GM12878 (cell line): ENCODE measurements around the gene TAF9. TPM values are rescaled to one million over a fixed set of nuclear protein-coding genes. Genes with fewer than 3 reads are reported as not detected.
A peak's percentile ranks its signal among the peaks of the same experiment; 100 is the strongest.

ENCODE experiments used
- ATAC-seq: fragments of 200-7000 bp; cut with Tn5 transposase; 3 replicates; pipeline ENCODE4 v1.9.1; 2020; ENCODE audit warnings: mild to moderate bottlenecking, moderate library complexity
- BruUV-seq: library from RNA; stranded (reverse); fragments of 400-500 nt; replicated peaks from 2 replicates; lab custom pipeline; 2021; lab: Mats Ljungman, UMichigan
- CTCF ChIA-PET: fragments of 300-600 bp; sonication (Branson Sonifier 250); formaldehyde crosslinking; extraction: SDS; loops from one replicate; lab custom pipeline; 2021; ENCODE audit warnings: inconsistent platforms; lab: Yijun Ruan, JAX
- POLR2A ChIA-PET: fragments of 350-600 bp; formaldehyde crosslinking; extraction: SDS; loops from one replicate; lab custom pipeline; 2021; ENCODE audit warnings: inconsistent platforms; lab: Charles Lee
- RAD21 ChIA-PET: fragments of 300-600 bp; sonication (Branson Sonifier 250); formaldehyde crosslinking; loops from one replicate; lab custom pipeline; 2023; ENCODE audit warnings: antibody characterized with exemption; ENCODE audit not compliant: unreplicated experiment; lab: Charles Lee
- SMC1A ChIA-PET: fragments of 300-600 bp; sonication (Branson Sonifier 250); formaldehyde crosslinking; loops from one replicate; lab custom pipeline; 2023; ENCODE audit not compliant: unreplicated experiment, uncharacterized antibody; lab: Charles Lee
- DNase-seq: peaks from one replicate; pipeline ENCODE4 v3.0.0-alpha.2; 2011; ENCODE audit warnings: low read depth, low spot score
- FAIRE-seq: peaks from 3 replicates; lab custom pipeline; 2011; peaks lifted over from hg19 to GRCh38; lab: Jason Lieb, UNC
- H2AFZ ChIP-seq: 2 replicates; pipeline ENCODE4 v1.6.0; 2011; ENCODE audit warnings: low read depth, low read length, control low read depth; ENCODE audit not compliant: control insufficient read depth
- H3K27ac ChIP-seq: 2 replicates; pipeline ENCODE4 v1.5.1; 2011; ENCODE audit warnings: control low read depth; ENCODE audit not compliant: control insufficient read depth, insufficient read depth
- H3K27me3 ChIP-seq, 2 experiments: replicated peaks in 1 of 2; 2 replicates each; pipeline versions ENCODE4 v1.6.0 to v1.6.1; 2011; ENCODE audit warnings: low read length in 1 of 2; ENCODE audit not compliant: control insufficient read depth in 2 of 2, insufficient read depth in 2 of 2
- H3K36me3 ChIP-seq, 2 experiments: 2 replicates each; pipeline ENCODE4 v1.5.1; 2011; ENCODE audit warnings: low read length in 1 of 2; ENCODE audit not compliant: control insufficient read depth in 2 of 2, insufficient read depth in 2 of 2
- H3K4me1 ChIP-seq: 2 replicates; pipeline ENCODE4 v1.6.1; 2011; ENCODE audit warnings: mild to moderate bottlenecking, low read length, moderate library complexity, mixed read lengths; ENCODE audit not compliant: control insufficient read depth, insufficient read depth
- H3K4me2 ChIP-seq: 2 replicates; pipeline ENCODE4 v1.6.0; 2011; ENCODE audit warnings: control low read depth; ENCODE audit not compliant: control insufficient read depth, insufficient read depth
- H3K4me3 ChIP-seq: fragments of 200-600 bp; sonication (generic); 2 replicates; pipeline ENCODE4 v1.5.1; 2016
- H3K79me2 ChIP-seq: 2 replicates; pipeline ENCODE4 v1.6.0; 2011; ENCODE audit warnings: low read length; ENCODE audit not compliant: control insufficient read depth, insufficient read depth
- H3K9ac ChIP-seq: 2 replicates; pipeline ENCODE4 v1.8.0; 2011; ENCODE audit warnings: low read length, control low read depth, mixed read lengths; ENCODE audit not compliant: control insufficient read depth, insufficient read depth
- H3K9me3 ChIP-seq: replicated peaks from 3 replicates; pipeline ENCODE4 v1.5.1; 2011; ENCODE audit warnings: mild to moderate bottlenecking, low read length; ENCODE audit not compliant: control insufficient read depth, insufficient read depth
- H4K20me1 ChIP-seq: 2 replicates; pipeline ENCODE4 v1.6.0; 2011; ENCODE audit not compliant: control insufficient read depth, insufficient read depth
- BACH1 ChIP-seq: fragments of 450-650 bp; IDR thresholded peaks from 2 replicates; pipeline ENCODE4 v1.6.1; 2017; ENCODE audit warnings: mild to moderate bottlenecking, borderline replicate concordance
- BCL3 ChIP-seq: IDR thresholded peaks from 2 replicates; pipeline ENCODE4 v1.6.1; 2011; ENCODE audit warnings: borderline replicate concordance, low read depth, mild to moderate bottlenecking, moderate library complexity, low read length; ENCODE audit not compliant: insufficient read depth, poor library complexity, severe bottlenecking
- BMI1 ChIP-seq: fragments of 450-650 bp; IDR thresholded peaks from 2 replicates; pipeline ENCODE4 v1.6.1; 2016; ENCODE audit warnings: mild to moderate bottlenecking, moderate library complexity, borderline replicate concordance
- CHD1 ChIP-seq: IDR thresholded peaks from 2 replicates; pipeline ENCODE4 v1.6.1; 2012; ENCODE audit warnings: low read depth, low read length, improper control_type of control experiment
- CREM ChIP-seq: IDR thresholded peaks from 2 replicates; pipeline ENCODE4 v1.6.1; 2014; ENCODE audit warnings: antibody characterized with exemption, low read depth
- GABPA ChIP-seq: IDR thresholded peaks from 2 replicates; pipeline ENCODE4 v1.6.1; 2014; ENCODE audit warnings: antibody characterized with exemption, low read depth, mild to moderate bottlenecking, inconsistent platforms
- KDM1A ChIP-seq: fragments of 200-600 bp; sonication (generic); IDR thresholded peaks from 2 replicates; pipeline ENCODE4 v1.6.1; 2016; ENCODE audit warnings: borderline replicate concordance
- NFIC ChIP-seq: IDR thresholded peaks from 2 replicates; pipeline ENCODE4 v1.6.1; 2012; ENCODE audit warnings: low read depth, mild to moderate bottlenecking, inconsistent platforms, low read length, moderate library complexity
- RUNX3 ChIP-seq: IDR thresholded peaks from 2 replicates; pipeline ENCODE4 v1.6.1; 2012; ENCODE audit warnings: low read length, inconsistent platforms
- SIN3A ChIP-seq: IDR thresholded peaks from 2 replicates; pipeline ENCODE4 v1.6.1; 2012; ENCODE audit warnings: low read depth, low read length, improper control_type of control experiment
- TCF12 ChIP-seq: IDR thresholded peaks from 2 replicates; pipeline ENCODE4 v1.6.1; 2011; ENCODE audit warnings: low read depth, mild to moderate bottlenecking, low read length
- TCF3 ChIP-seq: IDR thresholded peaks from 2 replicates; pipeline ENCODE4 v1.6.1; 2012; ENCODE audit warnings: low read depth, mild to moderate bottlenecking, low read length, borderline replicate concordance; ENCODE audit not compliant: insufficient read depth
- ZBTB33 ChIP-seq: fragments of 450-650 bp; IDR thresholded peaks from 2 replicates; pipeline ENCODE4 v1.6.1; 2017; ENCODE audit warnings: mild to moderate bottlenecking
- ZNF622 ChIP-seq: fragments of 450-650 bp; IDR thresholded peaks from 2 replicates; pipeline ENCODE4 v1.6.1; 2017; ENCODE audit warnings: mild to moderate bottlenecking, inconsistent platforms
- ZNF687 ChIP-seq: fragments of 450-650 bp; IDR thresholded peaks from 2 replicates; pipeline ENCODE4 v1.6.1; 2017; ENCODE audit warnings: mild to moderate bottlenecking, moderate library complexity
- WGBS: methylation state at CpG from one replicate; pipeline ENCODE4 v1.1.6; 2016; ENCODE audit warnings: low lambda C conversion rate; ENCODE audit not compliant: insufficient replicate concordance, insufficient coverage; ENCODE audit errors: missing lambda C conversion rate; 5-methylcytosine and 5-hydroxymethylcytosine counted together
- in situ Hi-C: fragments of 300-500 bp; cut with MboI; formaldehyde crosslinking; loops from 9 replicates; pipeline ENCODE4 v1.14.3; 2018; ENCODE audit warnings: mixed read lengths
- intact Hi-C: fragments of 100-400 bp; cut with micrococcal nuclease; formaldehyde crosslinking; loops from one replicate; pipeline ENCODE4 v1.14.2; 2022; ENCODE audit not compliant: unreplicated experiment
- polyA plus RNA-seq, 11 experiments: library from polyadenylated mRNA; depleted of rRNA in 4 of 11; unstranded in 6 of 11; stranded (reverse) in 5 of 11; fragments of >200 nt; fragmentation: Nextera tagmentation in 4 of 11; fragmentation: Illumina TruSeq in 1 of 11; extraction: Ambion mirVana in 4 of 11; extraction: Trizol in 1 of 11; gene quantifications; 1 replicate in 1 of 11; 2 replicates in 10 of 11; pipeline versions ENCODE4 v1.2.1 to v1.2.3, GENCODE V29; 2011 to 2016; ENCODE audit warnings: inconsistent platforms in 2 of 11, missing spikeins in 2 of 11, low read depth in 1 of 11
- total RNA-seq, 4 experiments: library from RNA; depleted of rRNA in 3 of 4; stranded (reverse); fragments of >200 nt in 3 of 4; fragmentation: Illumina TruSeq in 1 of 4; extraction: Trizol in 1 of 4; gene quantifications; 2 replicates each; pipeline versions ENCODE4 v1.2.1 to v1.2.3, GENCODE V29; 2013 to 2021

Gene TAF9
- total and polyA plus RNA-seq, 10 of the 15 experiments (the other 5 are each of a cell fraction or from before 2014, with no cell fraction given), result 64.4 to 318 (median 150) TPM

- TF ChIP-seq SIN3A, result no peak
Measured at GRCh38 chr5:69415584-69415958, 46.3 kb upstream of the TAF9 start (continued).

GRCh38 chr5:69414885-69415583, 45.7 kb upstream of the TAF9 start, which contains the start of gene MARVELD2:
Gene MARVELD2, plus strand, starts transcription at chr5:69415116. Its CDS starts 4,270 bp downstream, at chr5:69419386.
- 26% methylated on average over 65 of the region's 78 CpGs for WGBS
- FAIRE-seq (no peak), DNase-seq (no peak), ATAC-seq (peak; percentile 96)
- H2AFZ ChIP-seq, result peak within 1 kb of the TSS; percentile 71
- peak within 1 kb of the TSS; percentile 75 for H3K4me3 ChIP-seq
- H3K27ac ChIP-seq, result peak within 1 kb of the TSS; percentile 16
- RAD21 ChIA-PET, result no interaction called here
- 0 out of 2 replicates have a peak, but pooled peaks cover 2% of the 10 kb centered on the region for H3K4me1 ChIP-seq
- H3K4me2 ChIP-seq, result peak within 1 kb of the TSS; percentile 70
- POLR2A ChIA-PET, result no interaction called here
- BruUV-seq, result no TSS peak
- no peaks in the 10 kb centered on the region for H3K9me3 ChIP-seq
- SMC1A ChIA-PET, result no interaction called here
- no peaks in the 10 kb centered on the region for H3K79me2 ChIP-seq
- intact Hi-C loops, result loop anchor here (5.0 kb wide), 1 partner anchor 77 kb away; the partner anchor contains the start of gene OCLN
- no peaks in the 10 kb centered on the region for H4K20me1 ChIP-seq
- CTCF ChIA-PET, result no interaction called here
- H3K36me3 ChIP-seq, result peaks cover 0 to 10% of the 10 kb centered on the region in 2 experiments; a peak in 2 of 4 replicates
- peak within 1 kb of the TSS; percentile 58; the same call in 1 of the 2 replicates for H3K9ac ChIP-seq
- in situ Hi-C loops, result no loop called here
- no peaks in the 10 kb centered on the region for H3K27me3 ChIP-seq
- peak; percentile 54 for TF ChIP-seq BCL3
- TF ChIP-seq CHD1, result no peak
- no peak for TF ChIP-seq ZNF622
- no peak for TF ChIP-seq NFIC
- peak; percentile 26; the same call in 1 of the 2 replicates for TF ChIP-seq TCF12
- TF ChIP-seq SIN3A, result no peak
- no peak for TF ChIP-seq ZBTB33
- TF ChIP-seq KDM1A, result no peak
- TF ChIP-seq RUNX3, result peak; percentile 6
- no peak for TF ChIP-seq BMI1
- TF ChIP-seq ZNF687, result peak; percentile 38; the same call in 1 of the 2 replicates
- no peak for TF ChIP-seq BACH1
- 0 out of 2 replicates have a peak, but pooled peaks have one; percentile 12 for TF ChIP-seq TCF3
- TF ChIP-seq GABPA, result no peak
- no peak for TF ChIP-seq CREM
